Putamen (tissue), 1 donor: Measurements from ENCODE around the gene C9orf153.
"Not testable (repeated sequence)": the region's sequence is repeated elsewhere in the genome, so short reads cannot be mapped to it uniquely, and the experiment has no call there.

ENCODE experiments used
- DNase-seq: peaks from one replicate; pipeline ENCODE4 v3.0.0-alpha.2; 2016; ENCODE audit warnings: low spot score

The C9orf153 gene

DNA sequence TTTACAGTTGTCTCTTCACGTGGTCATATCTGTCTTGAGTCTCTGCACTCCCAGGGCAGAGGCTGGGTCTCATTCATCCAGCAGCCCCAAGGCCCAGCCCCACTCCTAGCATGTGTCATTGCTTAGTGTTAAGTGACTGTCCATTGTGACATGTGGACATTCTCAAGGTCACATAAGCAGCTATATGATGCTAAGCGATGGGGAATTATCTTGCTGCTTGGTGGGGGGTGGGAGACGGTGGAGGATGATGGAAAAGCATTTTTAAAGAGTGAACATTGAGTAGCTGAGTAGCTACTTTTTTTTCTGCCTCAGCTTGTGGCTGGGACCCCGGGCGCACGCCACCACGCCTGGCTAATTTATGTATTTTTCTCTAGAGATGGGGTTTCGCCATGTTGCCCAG is at the start of gene C9orf153:
Gene C9orf153, minus strand, starts transcription at position 101 of the 400 bp plus-strand sequence. CDS start 30,054 bp downstream, outside the sequence.
- DNase-seq: no peak

GRCh38 chr9:86308687-86309086 is 49.2 kb upstream of the C9orf153 start:
- DNase-seq: peak; percentile 54

DNA sequence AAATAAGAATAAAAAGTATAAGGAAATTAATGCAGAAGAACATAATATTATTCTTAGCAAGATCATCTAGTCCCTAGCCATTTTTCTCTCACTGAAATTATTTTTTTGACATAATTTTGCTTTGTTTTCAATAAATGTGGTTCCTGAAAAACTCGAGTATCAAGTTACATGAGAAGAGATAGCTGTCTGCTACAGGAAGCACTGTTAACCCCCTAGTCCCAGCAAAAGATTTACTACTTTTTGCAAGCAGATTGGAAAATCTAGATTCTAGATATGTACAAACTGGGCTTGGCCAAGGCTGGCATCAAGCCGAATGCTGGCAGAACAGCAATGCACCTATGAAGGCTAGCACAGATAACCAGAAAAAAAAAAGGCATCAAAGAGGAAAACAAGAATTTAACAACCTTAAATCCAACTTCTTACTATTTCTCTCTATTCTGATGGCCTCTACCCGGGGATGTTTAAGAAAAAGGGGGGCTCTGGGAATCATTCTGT is 44.8 kb upstream of the C9orf153 start:
- DNase-seq: no peak

DNA sequence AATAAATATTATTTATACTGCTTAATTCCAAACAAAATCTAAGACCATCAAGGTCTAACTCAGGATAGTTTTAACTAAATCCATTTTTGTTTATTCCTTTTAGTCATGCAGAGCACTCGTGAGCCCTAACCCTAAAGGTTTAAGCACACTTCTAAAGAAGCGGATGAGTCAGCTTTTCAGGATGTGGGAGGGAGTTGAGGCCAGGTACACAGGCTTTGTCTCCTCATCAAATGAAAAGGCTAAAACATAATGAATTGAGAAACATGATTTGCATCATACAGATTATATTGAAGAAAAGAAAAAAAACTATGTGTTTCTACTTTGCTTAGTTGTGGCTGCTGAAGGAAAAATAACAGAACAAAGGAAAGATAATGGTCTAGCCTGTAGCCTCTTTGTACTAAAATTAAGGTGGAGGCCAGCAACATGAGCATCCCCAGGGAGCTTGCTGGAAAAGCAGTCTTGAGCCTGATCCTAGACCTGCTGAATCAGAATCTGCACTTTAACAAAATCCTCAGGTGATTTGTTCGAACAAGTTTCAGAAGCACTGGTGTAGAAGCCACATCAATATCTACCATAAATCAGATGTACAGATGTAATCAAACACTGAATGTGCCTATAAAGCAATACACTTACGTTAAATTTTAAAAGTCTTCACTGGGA is 44.0 kb upstream of the C9orf153 start:
- DNase-seq: no peak

DNA sequence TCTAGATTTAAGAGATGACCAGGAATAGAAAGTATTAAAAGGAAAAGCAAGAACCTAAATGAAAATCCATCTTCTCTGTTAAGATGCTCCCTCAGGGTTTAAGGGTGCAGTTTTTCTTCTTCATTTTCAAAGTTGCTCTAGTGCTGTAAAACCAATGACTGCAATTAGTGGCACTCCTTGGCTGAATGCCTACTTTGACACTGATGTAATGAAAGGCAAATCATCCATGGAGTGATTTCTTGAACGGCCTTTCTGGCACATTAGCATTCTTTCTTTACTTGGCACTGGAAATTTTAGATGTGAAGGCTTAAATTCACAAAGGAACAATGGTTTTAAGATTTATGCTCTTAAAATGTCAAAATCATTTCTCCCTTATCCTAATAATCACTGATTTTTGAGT is 42.2 kb upstream of the C9orf153 start:
- DNase-seq: no peak

- DNase-seq: no peak
Observed at GRCh38 chr9:86300701-86301100, 41.2 kb upstream of the C9orf153 start.

GRCh38 chr9:86298873-86299272 is 39.4 kb upstream of the C9orf153 start:
- DNase-seq: no peak

DNA sequence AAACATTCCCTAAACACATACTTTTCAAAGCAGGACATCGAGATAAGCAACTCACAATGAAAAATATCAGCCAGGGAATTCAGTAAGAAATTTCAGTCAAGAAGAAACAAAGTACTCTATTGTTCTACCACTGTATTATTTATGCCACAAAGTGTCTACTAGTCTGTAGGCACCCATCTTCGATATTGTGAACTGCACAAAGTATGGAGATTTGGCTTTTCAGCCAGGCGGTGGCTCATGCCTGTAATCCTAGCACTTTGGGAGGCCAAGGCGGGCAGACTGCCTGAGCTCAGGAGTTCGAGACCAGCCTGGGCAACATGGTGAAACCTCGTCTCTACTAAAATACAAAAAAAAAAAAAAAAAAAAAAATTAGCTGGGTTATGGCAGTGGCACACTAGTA is 30.9 kb upstream of the C9orf153 start:
- DNase-seq: not testable (repeated sequence)

DNA sequence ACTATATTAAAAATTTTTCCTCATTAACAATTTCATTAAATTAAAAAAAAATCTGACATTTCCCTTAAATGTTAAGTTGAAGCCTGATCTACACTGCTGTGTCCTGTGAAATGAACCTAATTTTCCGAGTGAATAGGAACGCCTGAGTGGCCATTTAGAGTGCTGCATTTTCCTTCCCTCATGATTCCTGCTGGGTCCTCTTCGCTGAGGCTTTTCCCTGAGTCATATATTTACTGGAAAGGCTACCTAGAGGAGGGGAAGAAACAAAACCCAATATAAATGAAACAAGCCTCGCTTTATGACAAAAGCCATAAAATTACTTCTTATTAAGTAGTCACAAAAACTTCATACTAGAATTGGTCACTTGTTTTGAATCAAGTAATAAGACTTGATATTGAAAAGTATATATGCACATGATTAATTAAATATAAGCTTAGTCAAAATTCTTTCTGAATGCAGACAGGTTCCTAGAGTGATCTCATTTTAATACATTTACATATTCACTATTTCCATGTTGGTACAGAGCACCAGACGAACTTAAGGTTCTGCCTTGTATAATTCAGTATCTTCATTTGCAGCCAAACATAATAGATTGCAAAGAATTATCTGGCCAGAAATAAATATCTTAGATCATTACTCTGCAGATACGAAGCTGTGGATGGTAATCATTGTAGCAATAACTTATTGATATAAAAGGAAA is 29.2 kb upstream of the C9orf153 start:
- no peak for DNase-seq

GRCh38 chr9:86287013-86287412 is 27.6 kb upstream of the C9orf153 start:
- no peak for DNase-seq

DNA sequence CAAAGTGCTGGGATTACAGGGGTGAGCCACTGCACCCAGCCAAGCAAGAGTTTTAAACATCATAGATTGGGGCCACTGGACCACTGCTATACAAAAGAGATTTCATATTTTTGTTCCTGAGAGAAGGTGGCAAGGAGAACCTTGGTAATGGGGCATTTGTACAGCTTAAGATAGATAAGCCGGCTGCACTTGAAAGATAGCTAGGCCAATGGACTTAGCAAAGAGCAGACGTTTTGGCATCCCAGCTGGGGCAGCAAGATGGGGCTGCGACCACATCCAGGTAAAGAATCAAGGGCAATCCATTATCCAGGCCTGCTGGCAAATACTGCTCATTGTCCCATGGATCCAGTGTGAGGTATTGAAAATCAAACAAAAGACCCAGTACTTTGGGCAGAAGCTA is 26.8 kb upstream of the C9orf153 start:
- DNase-seq: no peak

DNA sequence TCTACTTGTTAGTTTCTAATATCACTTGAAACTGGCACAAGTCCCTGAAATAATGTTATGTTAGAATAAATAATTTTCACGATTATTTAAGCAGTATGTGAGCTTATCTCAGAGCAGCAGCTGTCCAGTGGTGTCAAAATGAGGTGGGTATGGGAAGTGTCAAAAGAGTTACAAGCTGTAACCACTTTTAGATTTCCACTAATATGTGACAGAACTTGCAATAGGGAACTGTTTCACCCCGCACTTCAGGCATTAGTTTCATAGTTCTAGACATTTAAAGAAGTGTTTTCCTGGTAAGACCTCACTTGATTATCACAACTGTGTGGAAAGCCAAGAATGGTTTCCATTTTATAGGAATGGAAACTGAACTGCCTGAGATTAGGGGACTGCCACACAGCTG is 25.8 kb upstream of the C9orf153 start:
- no peak for DNase-seq

- peak; percentile 57 for DNase-seq
Observed at GRCh38 chr9:86282979-86283535, 23.6 kb upstream of the C9orf153 start.

- peak; percentile 96 for DNase-seq
Observed at GRCh38 chr9:86282077-86282978, 22.9 kb upstream of the C9orf153 start, which contains the start of gene ISCA1. TSS of gene ISCA1 (minus strand) at chr9:86282538. CDS start at chr9:86282458, 80 bp downstream.

GRCh38 chr9:86281593-86282076 is 22.2 kb upstream of the C9orf153 start:
- DNase-seq: no peak

DNA sequence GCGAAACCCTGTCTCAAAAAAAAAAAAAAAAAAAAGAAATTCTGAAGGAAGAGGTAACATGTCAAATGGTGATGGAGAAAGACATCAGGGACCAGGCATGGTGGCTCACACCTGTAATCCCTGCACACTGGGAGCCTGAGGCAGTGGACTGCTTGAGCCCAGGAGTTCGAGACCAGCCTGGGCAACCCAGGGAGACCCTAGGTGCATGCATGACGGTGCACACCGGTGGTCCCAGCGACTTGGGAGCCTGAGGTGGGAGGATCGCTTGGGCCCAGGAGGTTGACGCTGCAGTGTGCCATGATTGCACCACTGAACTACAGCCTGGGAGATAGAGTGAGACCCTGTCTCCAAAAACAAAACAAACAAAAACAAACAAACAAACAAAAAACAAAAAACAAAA is 21.1 kb upstream of the C9orf153 start:
- DNase-seq: no peak

DNA sequence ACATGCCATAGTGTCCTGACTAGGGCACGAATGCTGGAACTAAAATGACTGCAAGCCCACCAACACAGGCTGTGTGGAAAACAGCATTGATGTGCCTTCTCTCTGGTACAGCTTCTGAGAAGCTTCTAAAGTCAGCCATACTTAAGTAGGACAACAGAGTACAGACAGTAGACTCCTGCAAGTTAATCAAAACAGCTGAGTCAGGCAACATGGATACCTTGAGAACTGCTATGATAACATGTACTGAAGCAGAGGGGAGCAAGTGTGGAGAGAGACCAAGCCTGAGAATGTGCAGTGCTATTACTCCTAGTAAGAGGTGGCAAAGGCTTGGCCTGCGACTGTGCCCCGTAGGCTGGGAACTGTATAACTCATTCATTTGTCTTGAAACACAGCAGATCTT is 20.4 kb upstream of the C9orf153 start:
- no peak for DNase-seq

- no peak for DNase-seq
Observed at GRCh38 chr9:86277072-86277471, 17.6 kb upstream of the C9orf153 start.

DNA sequence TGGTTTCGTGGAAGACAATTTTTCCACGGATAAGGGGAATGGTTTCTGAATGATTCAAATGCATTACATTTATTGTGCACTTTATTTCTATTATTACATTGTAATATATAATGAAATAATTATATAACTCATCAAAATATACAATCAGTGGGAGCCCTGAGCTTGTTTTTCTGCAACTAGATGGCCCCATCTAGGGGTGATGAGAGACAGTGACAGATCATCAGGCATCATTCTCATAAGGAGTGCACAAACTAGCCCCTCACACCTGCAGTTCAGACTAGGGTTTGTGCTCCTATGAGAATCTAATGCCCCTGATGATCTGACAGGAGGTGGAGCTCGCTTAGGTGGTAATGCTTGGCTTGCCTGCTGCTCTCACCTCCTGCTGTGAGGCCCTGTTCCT is 16.5 kb upstream of the C9orf153 start:
- DNase-seq: no peak

- no peak for DNase-seq
Observed at GRCh38 chr9:86274821-86275643, 15.6 kb upstream of the C9orf153 start.

DNA sequence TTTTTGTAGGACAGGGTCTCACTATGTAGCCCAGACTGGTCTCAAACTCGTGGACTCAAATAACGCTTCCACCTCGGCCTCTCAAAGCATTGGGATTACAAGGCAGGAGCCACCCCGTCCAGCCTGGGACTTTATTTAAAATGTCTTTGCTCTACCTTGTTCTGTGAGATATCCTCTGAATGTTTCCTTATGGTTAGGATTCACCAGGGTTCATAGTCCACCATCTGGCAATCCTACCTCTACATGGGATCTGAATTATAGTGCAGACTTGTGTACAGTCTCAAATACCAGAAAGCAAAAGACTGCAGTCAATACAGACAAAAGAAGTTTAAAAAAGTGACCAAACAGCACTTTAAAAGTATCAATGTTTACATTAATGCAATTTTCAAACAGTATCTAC is 12.8 kb upstream of the C9orf153 start:
- no peak for DNase-seq
